ENCODE results near the gene SART3.
"Not testable (repeated sequence)": the region's sequence is repeated elsewhere in the genome, so short reads cannot be mapped to it uniquely, and the experiment has no call there.

The SART3 gene

GRCh38 chr12:108517288-108518100 lies 43.5 kb downstream of the SART3 start:
- no peak for DNase-seq

GRCh38 chr12:108516511-108517275 lies 44.3 kb downstream of the SART3 start:
- DNase-seq: peak in 1 of 2 experiments; percentile 4

- DNase-seq: peak in 1 of 2 experiments; percentile 4
Measured at GRCh38 chr12:108515916-108516315, 45.1 kb downstream of the SART3 start.

- peak; percentile 98 to 99 for DNase-seq
Measured at GRCh38 chr12:108514973-108515814, 45.8 kb downstream of the SART3 start, which contains the start of gene FICD. Gene FICD, plus strand, starts transcription at chr12:108515277. Its CDS starts 1,696 bp downstream, at chr12:108516973.

GRCh38 chr12:108514468-108514972 lies 46.5 kb downstream of the SART3 start:
- DNase-seq: no peak

- peak; percentile 76 to 89 for DNase-seq
Measured at GRCh38 chr12:108511633-108512540, 49.1 kb downstream of the SART3 start.

GRCh38 chr12:108510836-108511235 lies 50.1 kb downstream of the SART3 start:
- no peak for DNase-seq

- no peak for DNase-seq
Measured at GRCh38 chr12:108509806-108510205, 51.2 kb downstream of the SART3 start.

GRCh38 chr12:108507971-108508642 lies 52.9 kb downstream of the SART3 start:
- no peak for DNase-seq

- DNase-seq: no peak
Measured at GRCh38 chr12:108505129-108505528, 55.8 kb downstream of the SART3 start.

GRCh38 chr12:108502922-108503321 lies 58.1 kb downstream of the SART3 start:
- no peak for DNase-seq

- DNase-seq: no peak
Measured at GRCh38 chr12:108498136-108498535, 62.8 kb downstream of the SART3 start.

- no peak for DNase-seq
Measured at GRCh38 chr12:108495823-108496579, 65.0 kb downstream of the SART3 start.

- DNase-seq: peak; percentile 15 to 16
Measured at GRCh38 chr12:108495054-108495453, 65.9 kb downstream of the SART3 start.

- DNase-seq: no peak
Measured at GRCh38 chr12:108491256-108491655, 69.7 kb downstream of the SART3 start.

GRCh38 chr12:108487029-108487428 lies 73.9 kb downstream of the SART3 start:
- not testable (repeated sequence) for DNase-seq

GRCh38 chr12:108485371-108485770 lies 75.6 kb downstream of the SART3 start:
- not testable (repeated sequence) for DNase-seq

- DNase-seq: no peak
Measured at GRCh38 chr12:108484845-108485244, 76.1 kb downstream of the SART3 start.

- no peak for DNase-seq
Measured at GRCh38 chr12:108484431-108484830, 76.5 kb downstream of the SART3 start.
